HL-60 (cell line): Measurements from ENCODE around the gene OLFM4.

Source experiments
- DNase-seq, 2 experiments: peaks; one replicate each; pipeline ENCODE4 v3.0.0-alpha.2; 2010 to 2020; ENCODE audit warnings: low read depth in 1 of 2, low spot score in 1 of 2
- H3K27ac ChIP-seq: fragments of 250-450 bp; sonication (Bioruptor Pico); replicated peaks from 2 replicates; pipeline ENCODE4 v1.5.1; 2020; ENCODE audit warnings: mild to moderate bottlenecking, moderate library complexity
- H3K27me3 ChIP-seq: fragments of 250-450 bp; sonication (Bioruptor Pico); 2 replicates; pipeline ENCODE4 v1.5.1; 2021; ENCODE audit warnings: mild to moderate bottlenecking, moderate library complexity; ENCODE audit not compliant: insufficient read depth, poor library complexity, severe bottlenecking
- H3K4me3 ChIP-seq: replicated peaks from 2 replicates; pipeline ENCODE4 v1.5.1; 2011; ENCODE audit warnings: mild to moderate bottlenecking, control low read depth, low read length; ENCODE audit not compliant: insufficient read depth
- CTCF ChIP-seq: IDR thresholded peaks from one replicate; pipeline ENCODE4 v1.5.1; 2011; ENCODE audit warnings: low read length, control low read depth, inconsistent platforms; ENCODE audit not compliant: insufficient read depth
- GABPA ChIP-seq: IDR thresholded peaks from 2 replicates; pipeline ENCODE4 v1.6.1; 2012; ENCODE audit warnings: low read depth
- POLR2AphosphoS5 ChIP-seq: IDR thresholded peaks from 2 replicates; pipeline ENCODE4 v1.6.1; 2012; ENCODE audit warnings: low read depth
- REST ChIP-seq: IDR thresholded peaks from 2 replicates; pipeline ENCODE4 v1.6.1; 2012; ENCODE audit warnings: low read depth; ENCODE audit not compliant: insufficient replicate concordance
- SPI1 ChIP-seq: IDR thresholded peaks from 2 replicates; pipeline ENCODE4 v1.6.1; 2012; ENCODE audit warnings: low read depth, mild to moderate bottlenecking, borderline replicate concordance

The OLFM4 gene

GRCh38 chr13:53050151-53050550 lies 21.5 kb downstream of the OLFM4 start:
- no peak overlapping the region for H3K27ac ChIP-seq
- H3K4me3 ChIP-seq = no peak overlapping the region
- TF ChIP-seq GABPA = no peak
- no peak for TF ChIP-seq SPI1
- TF ChIP-seq CTCF = no peak
- TF ChIP-seq POLR2AphosphoS5 = no peak
- TF ChIP-seq REST = no peak
- no peak for DNase-seq
- no peaks in the 10 kb centered on the region for H3K27me3 ChIP-seq

GRCh38 chr13:53052675-53053074 lies 24.1 kb downstream of the OLFM4 start:
- DNase-seq = no peak
- Histone ChIP-seq H3K27me3 (no peaks in the 10 kb centered on the region), H3K4me3 (no peak overlapping the region), H3K27ac (no peak overlapping the region)
- TF ChIP-seq POLR2AphosphoS5 (no peak), GABPA (no peak), CTCF (no peak), SPI1 (no peak), REST (no peak)

GRCh38 chr13:53054569-53054968 lies 26.0 kb downstream of the OLFM4 start:
- H3K27ac ChIP-seq = no peak overlapping the region
- TF ChIP-seq REST (no peak), CTCF (no peak), GABPA (no peak), SPI1 (no peak), POLR2AphosphoS5 (no peak)
- no peak for DNase-seq
- H3K4me3 ChIP-seq = no peak overlapping the region
- peaks cover 2% of the 10 kb centered on the region for H3K27me3 ChIP-seq
